Limb (tissue), 2 donors: ENCODE data around the gene MEIS2.

Experiments
- DNase-seq, 2 donors: peaks; one replicate each; pipeline ENCODE4 v3.0.0-alpha.2; 2016; ENCODE audit errors: extremely low spot score in 2 of 2

Gene MEIS2

DNA sequence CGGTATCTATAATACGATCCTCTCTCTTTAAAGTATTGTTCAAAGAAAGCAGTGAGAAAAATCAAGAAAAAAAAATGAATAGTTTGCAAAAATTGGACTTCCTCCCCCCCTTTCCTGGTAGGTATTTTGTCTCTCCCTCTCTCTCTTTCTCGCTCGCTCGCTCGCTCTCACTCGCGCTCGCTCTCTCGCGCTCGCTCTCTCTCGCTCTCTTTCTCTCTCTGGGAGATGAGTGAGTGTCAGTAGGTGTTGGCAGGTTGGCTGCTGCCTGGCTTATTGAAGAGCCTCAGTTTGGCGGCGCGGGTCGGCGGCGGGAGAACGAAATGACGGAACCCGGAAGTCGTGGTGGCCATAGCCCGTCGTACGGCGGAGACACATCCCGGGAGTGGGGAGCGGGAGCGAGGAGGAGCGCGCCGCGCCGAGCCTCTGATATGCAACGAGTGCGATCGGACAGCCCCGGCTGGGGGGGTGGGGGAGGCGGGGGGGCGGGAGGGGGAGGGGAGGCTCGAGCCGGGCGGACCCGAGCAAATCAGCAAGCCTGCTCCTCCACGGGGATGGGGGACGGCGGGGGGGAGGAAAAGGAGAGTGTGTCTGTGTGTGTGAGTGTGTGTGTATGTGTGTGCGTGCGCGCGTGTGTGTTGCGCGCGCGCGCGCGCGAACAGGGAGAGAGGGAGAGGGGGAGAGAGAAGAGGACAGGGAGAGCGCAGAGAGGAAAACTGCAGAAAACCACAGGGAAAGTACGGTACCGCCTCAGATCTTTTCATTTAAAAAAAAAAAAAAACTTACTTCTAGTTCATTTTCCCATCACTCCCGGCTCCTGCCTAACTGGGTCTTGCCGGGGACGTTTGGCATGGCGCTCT is at the start of gene MEIS2:
MEIS2 (minus strand) TSS at position 441 of the 857 bp plus-strand sequence. CDS start 1,083 bp downstream, outside the sequence.
- peak; percentile 87 to 96 for DNase-seq

DNA sequence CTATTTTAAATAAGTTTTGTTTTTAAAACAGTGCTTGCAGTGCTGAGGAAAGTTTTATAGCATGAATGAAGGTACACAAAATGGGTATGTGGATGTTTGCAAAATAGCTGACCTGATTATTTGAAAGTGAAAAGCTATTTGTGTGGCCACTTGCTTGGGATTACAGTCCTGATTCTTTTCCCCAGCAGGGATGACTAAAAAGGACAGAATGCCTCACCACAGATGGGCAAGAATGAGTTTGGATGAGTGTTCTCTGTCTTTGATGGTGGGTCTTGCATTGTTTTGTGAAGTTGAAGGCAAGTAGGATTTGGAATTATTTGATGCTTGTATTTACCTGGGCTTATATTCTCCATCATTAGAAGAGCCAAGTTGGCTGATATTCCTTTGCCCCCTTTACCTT is 48.8 kb upstream of the MEIS2 start:
- DNase-seq, result no peak

DNA sequence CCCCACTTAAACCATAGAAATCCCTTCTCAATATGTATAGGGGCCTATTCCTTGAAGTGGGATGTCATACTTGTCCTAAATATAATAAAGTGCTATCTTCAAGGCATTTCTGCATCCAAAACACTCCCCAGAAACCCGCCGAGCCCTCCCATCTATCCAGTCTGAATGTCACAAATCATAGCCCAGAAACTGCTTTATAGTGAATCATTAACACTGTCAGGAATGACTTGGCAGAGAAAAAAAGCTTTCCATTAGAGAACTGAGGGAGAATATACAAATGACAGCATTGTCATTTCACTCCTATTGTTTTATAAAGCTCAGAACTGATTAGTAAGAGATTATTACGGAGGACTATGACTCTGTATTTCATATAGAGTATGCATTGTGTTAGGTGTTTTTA is 48.4 kb upstream of the MEIS2 start:
- DNase-seq, result no peak

DNA sequence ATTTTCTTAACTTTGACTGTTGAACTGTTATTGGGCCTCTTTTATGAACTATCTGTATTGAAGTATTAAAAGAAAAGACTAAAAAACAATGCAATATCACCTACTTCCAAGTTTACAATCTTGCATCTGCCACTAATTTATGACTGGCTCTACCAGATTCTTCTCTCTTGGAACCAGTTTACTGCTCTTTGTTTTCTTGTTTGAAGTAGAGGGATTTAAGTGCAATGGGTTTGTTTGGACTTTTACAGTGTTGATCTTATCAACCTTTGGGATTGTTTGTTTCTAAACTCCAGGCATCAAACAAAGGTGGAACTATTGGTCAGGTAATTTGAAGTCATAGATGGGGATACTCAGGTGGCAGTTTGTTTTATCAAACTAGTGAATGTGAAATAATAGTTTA is 43.0 kb upstream of the MEIS2 start:
- DNase-seq, result no peak

DNA sequence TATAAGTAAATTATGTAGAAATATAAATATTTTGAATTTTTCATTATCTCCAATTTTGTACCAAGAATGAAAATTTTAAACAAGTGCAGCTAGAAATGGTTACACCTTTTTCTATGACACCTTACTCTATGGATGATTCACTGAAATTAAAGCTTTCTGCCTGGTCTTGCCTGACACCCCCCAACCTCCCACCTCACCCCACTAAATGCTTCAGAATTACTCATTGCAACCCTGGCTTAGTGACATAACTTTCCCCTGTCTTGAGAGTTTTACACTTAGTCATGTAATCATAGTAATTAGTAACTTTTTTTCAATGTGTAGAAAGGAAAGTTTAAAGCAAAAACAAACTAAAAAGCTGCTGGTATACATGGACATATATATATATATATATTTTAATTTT is 42.0 kb upstream of the MEIS2 start:
- DNase-seq, result no peak

DNA sequence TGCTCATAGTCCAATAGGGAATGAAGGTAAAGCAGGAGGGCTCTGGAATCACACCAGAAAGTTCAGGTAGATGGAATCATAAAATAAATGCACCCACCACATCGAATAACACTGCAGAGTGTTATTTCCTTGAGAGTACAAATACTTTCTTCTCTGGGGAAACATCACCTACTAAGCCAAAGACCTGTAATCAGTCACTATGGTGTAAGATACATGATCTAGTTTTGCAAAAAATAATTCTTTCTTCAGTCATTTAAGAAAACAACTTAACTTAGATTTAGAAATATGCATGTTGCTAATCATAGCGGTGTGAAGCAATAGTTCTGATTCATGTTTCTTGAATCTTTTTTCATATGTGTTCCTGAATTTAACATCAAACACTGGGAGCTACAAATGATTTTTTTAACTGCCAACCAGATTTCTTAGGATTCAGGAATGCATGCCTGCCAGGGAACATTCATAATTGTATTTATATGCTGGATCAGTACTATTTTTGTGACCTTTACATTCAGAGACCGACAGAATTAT is 40.2 kb upstream of the MEIS2 start:
- no peak for DNase-seq

DNA sequence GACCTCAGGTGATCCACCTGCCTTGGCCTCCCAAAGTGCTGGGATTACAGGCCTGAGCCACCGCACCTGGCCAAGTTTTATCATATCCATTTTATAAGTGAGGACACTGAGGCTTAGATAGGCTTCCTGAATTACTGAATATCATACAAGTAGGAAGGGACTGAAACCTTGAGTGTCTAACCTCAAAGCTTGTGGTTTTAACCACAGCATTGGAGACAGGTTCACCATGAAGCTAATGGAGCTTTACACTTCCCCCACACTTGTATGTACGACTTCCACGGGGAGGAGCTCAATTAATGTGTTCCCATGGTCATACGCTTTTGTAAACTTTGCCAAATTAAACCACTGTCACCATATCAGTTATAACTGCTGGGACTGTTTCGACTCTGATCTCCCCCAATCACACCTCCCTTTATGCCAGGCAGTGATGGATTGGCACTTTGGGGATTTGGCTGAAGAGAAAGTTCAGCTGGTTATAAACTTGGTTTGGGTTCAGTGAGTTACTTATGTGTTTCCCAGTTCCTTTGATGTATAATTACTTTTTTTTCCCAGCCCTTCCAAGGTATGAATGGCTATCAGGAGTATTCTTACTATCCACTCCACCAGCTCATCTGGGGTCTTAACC is 38.4 kb upstream of the MEIS2 start:
- no peak for DNase-seq

DNA sequence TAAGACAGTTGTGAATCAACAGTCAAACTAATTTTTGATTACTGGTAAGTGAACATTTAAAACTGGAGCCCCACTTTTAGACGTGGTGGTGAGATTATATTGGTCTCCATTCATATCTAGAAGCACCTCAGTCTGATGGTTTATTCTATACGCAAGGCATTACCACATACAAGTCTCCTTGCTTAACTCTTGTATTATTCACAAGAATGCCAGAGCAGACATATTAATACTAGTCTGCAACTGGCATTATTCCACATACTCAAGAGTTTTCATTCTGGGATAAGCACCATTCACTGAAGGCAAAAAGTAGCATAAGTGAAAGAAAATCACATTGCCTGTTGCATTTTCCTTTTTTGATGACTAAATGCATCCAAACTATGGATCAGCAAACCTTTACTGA is 36.9 kb upstream of the MEIS2 start:
- DNase-seq, result no peak

DNA sequence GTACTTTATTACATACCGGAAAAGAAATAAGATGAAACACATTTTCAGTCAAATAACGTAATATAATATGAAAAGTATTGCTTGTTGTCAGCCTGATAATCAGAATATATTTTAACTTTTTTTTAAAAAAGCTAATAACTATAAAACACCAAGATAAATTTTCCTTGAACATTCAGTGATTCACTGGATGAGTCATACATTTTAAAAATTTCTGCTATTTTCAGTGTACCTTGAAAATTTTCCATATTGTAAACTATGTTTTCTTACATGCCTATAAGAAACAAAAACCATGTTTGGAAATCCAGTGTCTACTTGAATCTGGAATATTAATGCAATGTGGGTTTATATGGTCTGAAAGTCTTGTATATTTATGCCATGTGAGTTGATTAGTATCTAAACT is 36.3 kb upstream of the MEIS2 start:
- DNase-seq, result no peak

DNA sequence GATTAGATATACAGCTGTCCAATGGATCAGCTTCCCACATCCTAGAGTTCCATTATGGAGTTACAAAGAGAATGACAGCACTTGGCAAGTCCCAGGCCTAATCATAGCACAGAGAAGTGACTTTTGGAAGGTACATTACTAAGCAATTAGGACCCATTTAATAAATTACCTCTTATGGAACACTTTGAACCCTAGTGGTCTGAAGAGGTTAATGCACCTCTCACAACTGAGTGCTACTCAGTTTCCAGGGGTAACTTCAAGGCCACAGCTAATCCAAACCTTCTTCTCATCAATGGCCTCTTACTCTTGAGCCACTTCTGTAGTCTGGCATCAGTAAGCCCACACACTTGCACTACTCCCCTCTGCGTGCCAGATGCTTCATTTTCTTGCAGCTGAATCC is 34.9 kb upstream of the MEIS2 start:
- DNase-seq, result no peak

DNA sequence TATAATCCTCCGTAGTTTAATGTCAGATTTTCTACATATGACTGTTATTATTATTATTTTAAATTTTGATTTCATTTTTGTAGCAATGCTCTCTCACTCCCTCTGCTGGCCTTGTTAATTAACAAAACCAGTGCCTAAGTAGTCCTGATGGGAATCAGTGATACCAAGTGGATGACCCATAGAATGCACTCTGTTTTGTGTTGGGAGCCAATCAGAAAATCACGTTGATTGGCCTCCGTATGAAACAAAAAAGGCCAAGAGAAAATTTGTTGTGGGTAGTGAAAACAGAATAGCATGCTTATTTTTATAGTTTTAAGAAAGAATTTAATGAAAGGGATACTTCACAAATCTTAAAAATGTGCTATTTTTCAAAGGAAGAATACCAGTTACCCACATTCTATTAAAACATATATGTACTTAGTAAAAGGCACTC is 34.4 kb upstream of the MEIS2 start:
- peak in 1 of 2 donors; percentile 28 for DNase-seq

DNA sequence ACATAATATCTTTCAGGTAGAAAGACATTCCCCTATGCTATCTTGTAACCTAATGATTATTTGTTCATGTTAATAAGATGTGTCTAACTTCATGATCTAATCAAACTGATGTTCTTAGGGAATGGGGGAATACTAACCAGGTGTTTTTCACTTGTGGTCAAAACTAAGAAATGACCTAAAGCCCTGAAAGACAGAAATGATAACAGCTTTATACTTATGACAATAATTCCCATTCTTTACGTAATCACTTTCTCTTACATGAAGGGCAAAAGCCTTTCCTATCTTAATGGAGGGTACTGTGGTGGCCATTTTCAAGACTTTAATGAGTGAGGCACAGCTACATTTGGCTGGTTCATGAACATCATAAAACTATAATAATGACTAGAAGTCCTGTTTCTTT is 33.9 kb upstream of the MEIS2 start:
- DNase-seq, result no peak

DNA sequence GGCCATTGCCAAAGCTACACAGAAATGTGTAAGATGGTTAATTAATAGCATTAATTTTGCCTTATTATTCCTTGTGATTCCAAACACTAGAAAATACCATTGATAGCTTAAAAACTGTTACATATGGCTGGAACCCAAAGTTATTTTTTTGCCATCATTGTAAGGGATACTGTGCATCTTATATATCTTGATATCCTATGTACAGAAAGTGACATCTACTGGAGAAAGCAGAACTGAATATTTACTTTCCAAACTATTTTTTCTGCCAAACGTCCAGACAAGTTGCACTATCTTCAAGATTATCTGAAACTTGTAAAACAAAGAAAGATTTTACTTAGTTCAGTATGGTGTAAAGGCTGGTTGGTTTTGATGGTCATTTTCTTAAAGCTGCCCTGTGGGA is 33.3 kb upstream of the MEIS2 start:
- DNase-seq, result peak in 1 of 2 donors; percentile 72

DNA sequence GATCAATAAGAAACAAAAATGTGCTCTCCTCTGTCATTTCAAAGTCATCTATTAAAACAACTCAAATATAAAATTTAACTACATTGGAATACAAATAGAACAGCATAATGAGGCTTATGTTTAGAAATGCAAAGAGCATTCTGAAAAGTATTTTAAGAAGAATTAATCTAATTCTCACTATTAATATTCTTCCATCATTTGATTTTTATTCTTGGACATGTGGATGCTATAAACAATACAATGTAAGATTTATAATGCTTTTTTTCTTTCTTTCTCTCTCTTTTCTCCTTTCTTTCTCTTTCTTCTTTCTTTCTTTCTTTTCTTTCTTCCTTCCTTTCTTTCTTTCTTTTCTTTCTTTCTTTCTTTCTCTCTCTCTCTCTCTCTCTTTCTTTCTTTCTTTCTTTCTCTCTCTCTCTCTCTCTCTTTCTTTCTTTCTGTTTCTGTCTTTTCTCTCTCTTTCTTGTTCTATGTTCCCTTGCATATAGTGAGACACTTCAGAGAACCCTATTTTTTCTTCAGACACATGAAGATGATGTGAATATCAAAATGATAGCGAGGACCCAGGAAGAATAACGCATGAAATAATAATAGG is 32.6 kb upstream of the MEIS2 start:
- no peak for DNase-seq

DNA sequence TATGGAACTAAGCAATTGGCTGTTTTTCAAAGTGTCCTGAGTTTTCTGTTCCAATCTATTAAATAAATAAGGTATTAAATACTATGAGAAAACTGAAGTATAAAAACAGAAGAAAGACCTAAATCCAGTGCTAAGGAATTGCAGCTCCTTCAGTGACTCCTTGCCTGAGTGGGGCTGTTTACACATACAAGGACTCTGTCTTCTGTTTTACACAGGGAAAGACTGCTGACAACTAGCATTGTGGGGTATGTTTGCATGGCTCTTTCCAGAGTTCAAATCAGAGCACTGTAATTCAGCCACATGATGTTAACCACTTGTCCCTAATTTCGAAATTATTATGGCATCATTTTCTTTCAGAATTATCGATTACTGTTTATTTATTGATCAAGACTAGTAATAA is 31.3 kb upstream of the MEIS2 start:
- DNase-seq, result no peak

DNA sequence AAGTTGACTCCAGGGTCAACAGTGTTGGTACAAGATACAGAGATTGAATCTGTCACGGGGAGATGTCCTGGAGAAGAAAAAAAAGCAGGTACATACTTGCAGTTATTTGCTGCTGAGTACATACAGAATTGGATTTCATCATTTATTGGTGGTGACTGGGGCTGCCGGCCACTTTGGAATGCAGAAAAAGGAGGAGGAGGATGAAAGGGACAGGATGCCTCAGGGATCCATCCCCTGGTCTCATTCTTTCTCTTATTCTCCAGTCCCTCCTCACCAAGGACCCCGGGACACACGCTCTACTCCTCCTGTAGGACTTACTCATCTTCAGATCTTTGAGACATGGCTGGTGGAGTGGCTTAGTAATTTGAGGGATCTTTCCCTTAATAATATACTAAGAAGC is 30.0 kb upstream of the MEIS2 start:
- no peak for DNase-seq

DNA sequence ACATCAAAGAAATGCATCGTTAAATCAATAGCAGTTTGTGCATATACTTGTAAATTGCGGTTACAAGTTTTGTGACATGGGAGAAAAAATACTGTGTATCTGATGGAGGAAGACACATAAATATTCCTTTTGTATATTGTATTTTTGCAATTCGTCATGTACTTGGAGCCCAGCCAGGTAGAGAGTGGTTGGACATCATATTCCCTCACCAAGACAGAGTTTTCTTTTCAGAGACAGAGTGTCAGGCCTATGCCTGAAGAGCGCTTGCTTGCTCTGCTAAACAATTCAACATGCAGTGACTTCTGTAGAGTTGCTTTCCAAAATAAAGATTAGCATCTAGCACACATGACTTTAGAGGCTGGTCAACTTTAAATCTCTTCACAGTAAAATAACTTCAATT is 24.8 kb upstream of the MEIS2 start:
- DNase-seq, result no peak

DNA sequence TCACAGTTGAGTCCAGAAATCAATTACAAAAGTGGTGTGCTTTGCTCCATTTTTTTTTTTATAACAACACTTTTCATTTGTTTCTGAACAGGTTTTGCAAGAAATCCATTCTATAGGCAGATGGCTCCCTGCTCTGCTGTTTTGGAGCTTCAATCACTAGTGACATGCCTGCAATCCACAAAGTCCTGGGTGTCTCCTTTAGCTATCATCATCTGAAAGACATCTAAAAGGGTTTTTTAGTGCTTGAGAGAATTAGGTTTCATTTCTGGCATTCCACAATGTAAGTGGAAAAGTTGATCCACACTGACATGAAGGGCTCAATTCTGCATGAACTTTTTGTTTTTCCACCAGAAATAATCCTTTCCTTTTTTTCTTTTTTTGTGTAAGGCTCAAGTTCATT is 24.0 kb upstream of the MEIS2 start:
- no peak for DNase-seq

DNA sequence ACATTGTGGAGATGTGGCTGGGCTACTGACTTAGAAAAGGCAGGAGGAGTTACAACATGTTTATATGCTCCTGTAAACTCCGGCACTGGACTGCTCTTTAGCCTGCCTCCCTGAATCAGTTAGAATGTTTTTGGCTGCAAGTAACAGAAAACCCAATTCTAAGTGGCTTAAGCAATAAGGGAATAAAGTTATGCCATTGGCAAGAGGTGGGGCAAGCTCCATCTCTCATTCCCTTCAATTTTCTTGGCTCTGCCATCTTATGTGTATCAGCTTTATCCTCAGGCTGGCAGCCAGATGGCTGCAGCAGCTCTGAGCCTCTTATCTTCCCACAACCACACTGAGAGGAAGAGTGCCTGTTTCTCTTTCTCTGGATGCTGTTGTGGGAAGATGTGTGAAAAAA is 22.4 kb upstream of the MEIS2 start:
- DNase-seq, result no peak

DNA sequence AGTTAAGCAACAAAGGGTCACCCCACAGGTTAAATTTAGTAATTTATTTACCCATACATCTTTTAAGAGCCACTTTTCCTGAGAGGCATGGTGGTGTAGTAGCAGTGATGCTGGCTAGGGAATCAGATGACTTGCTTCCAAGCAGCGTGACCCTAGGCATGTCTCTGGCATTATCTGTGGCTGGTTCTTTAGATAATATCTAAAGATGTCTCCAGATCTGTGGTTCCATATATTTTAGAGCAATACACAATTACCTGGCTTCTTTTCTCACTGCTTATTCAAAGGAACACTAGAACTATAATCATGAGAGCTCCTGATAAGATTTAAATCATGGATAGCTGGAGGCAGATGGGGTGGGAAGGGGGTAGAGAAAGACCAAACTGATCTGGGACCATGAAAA is 21.1 kb upstream of the MEIS2 start:
- DNase-seq, result no peak

DNA sequence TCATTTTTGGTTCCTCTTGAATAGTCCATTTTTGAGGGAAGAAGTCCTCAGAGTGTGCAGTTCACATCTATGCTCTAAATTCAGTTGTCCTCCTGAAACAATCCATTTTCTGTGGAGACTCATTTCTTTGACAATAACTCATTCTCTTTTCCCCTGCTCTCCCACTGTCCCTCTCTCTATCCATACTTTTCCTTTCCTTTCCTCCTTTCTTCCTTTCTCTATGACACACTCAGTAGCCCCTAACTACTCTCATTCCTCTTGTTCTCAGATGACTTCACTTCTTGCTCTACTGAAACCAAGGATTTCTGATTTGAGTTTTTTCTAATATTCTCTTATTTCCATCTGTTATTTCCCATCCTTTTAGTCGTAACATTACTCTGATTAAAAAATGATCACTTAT is 16.7 kb upstream of the MEIS2 start:
- DNase-seq, result no peak

DNA sequence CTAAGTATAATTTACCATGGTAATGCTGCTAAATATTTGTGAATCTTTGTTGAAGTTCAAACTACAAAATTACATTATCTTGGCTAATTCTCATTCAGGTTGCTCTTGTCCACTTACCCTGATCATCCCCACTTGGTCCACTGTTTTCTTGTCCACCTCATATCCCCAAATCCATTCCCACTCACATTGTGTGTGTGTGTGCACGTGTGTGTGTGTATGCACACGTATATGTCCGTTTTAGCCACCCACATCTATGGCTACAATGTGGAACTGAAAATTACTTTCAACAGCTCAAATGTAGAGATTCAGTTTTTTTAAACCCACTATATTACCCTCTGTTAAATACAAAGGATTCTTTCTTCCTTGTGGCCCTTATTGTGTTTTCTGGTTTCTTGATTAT is 15.2 kb upstream of the MEIS2 start:
- no peak for DNase-seq
